Measurements from ENCODE around the gene IMPA2. TPM values are rescaled to one million over a fixed set of nuclear protein-coding genes. Genes with fewer than 3 reads are reported as not detected.

IMPA2 gene
- total RNA-seq, 4 donors from 2014 or later, result 28.5 to 61.7 (median 31.6) TPM

DNA sequence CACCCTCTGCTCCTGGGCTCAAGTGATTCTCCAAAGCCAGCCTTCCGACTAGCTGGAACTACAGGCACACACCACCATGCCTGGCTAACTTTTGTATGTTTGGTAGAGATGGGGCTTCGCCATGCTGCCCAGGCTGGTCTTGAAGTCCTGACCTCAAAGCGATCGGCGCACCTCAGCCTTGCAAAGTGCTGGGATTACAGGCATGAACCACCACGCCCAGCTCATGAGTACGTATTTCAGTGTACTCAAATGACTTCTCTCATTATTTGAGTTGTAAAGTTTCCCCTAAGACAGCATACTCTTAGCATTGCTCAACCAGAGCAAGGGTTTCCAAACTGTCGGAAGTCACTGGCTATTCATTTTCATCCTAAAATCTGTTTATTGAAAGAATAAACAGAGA is 40.3 kb downstream of the IMPA2 start:
- DNase-seq, result no peak
- TF ChIP-seq, protein P1, sequence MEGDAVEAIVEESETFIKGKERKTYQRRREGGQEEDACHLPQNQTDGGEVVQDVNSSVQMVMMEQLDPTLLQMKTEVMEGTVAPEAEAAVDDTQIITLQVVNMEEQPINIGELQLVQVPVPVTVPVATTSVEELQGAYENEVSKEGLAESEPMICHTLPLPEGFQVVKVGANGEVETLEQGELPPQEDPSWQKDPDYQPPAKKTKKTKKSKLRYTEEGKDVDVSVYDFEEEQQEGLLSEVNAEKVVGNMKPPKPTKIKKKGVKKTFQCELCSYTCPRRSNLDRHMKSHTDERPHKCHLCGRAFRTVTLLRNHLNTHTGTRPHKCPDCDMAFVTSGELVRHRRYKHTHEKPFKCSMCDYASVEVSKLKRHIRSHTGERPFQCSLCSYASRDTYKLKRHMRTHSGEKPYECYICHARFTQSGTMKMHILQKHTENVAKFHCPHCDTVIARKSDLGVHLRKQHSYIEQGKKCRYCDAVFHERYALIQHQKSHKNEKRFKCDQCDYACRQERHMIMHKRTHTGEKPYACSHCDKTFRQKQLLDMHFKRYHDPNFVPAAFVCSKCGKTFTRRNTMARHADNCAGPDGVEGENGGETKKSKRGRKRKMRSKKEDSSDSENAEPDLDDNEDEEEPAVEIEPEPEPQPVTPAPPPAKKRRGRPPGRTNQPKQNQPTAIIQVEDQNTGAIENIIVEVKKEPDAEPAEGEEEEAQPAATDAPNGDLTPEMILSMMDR (IDR thresholded peaks at IDR 0.05), result no peak
- no peak for TF ChIP-seq POLR2A (IDR thresholded peaks at IDR 0.05)
- H3K4me3 ChIP-seq, result no peak overlapping the region
- no peaks in the 10 kb centered on the region for H3K36me3 ChIP-seq
- no peak overlapping the region for H3K27ac ChIP-seq
- H3K9me3 ChIP-seq, result no peaks in the 10 kb centered on the region
- intact Hi-C loops (cut with DNase I; ENCODE audit: low total_unique reads), result no loop called here
- H3K27me3 ChIP-seq, result no peaks in the 10 kb centered on the region
- no peaks in the 10 kb centered on the region for H3K4me1 ChIP-seq

DNA sequence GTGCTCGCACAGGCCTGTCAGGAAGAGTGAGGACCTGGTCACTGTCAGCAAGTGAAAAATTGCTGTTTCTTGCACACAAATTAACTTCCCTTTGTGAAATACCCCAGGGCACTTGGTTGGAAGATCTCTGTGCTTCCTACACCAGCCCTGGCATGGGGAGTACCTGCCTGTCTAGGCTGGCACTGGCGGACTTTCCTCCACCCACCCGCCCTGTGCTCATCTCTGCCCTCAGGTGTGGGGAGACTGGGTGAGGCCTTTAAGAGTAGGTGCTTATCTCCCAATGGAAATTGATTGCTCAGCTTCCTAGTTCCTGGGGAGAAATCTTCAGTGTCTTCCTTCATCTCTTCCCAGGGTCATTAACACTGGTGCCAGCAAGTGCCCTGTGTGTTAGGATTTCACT is 42.1 kb downstream of the IMPA2 start:
- H3K4me3 ChIP-seq, result no peak overlapping the region
- no peak overlapping the region for H3K27ac ChIP-seq
- no peak for DNase-seq
- intact Hi-C loops (cut with DNase I; ENCODE audit: low total_unique reads), result no loop called here
- TF ChIP-seq, protein P1 (IDR thresholded peaks at IDR 0.05), result no peak
- TF ChIP-seq POLR2A (IDR thresholded peaks at IDR 0.05), result no peak
- H3K4me1 ChIP-seq, result no peaks in the 10 kb centered on the region
- H3K36me3 ChIP-seq, result no peaks in the 10 kb centered on the region
- H3K27me3 ChIP-seq, result no peaks in the 10 kb centered on the region
- H3K9me3 ChIP-seq, result no peaks in the 10 kb centered on the region

DNA sequence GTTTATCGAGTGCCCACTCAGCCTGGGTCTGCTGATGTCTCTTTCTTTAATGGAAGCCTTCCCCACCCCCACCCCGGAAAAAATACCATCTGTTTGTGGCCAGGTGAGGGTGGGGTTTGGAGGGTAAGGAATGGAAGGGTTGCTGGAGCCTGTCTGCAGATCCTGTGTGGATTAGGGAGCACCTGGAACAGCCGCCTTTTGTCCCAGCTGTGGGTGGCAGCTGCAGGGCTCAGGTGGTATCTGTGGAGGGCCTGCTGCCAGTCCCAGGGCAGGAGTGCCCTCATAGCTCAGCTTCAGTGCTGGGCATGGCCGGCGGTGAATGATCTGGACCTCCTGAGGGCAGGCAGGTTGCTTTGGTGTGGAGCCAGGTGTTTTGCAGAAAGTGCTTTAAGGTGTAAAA is 45.3 kb downstream of the IMPA2 start:
- intact Hi-C loops (cut with DNase I; ENCODE audit: low total_unique reads), result no loop called here
- H3K27me3 ChIP-seq, result no peaks in the 10 kb centered on the region
- H3K4me3 ChIP-seq, result no peak overlapping the region
- no peaks in the 10 kb centered on the region for H3K4me1 ChIP-seq
- no peaks in the 10 kb centered on the region for H3K36me3 ChIP-seq
- H3K9me3 ChIP-seq, result no peaks in the 10 kb centered on the region
- TF ChIP-seq, protein P1 (IDR thresholded peaks at IDR 0.05), result no peak
- no peak for TF ChIP-seq POLR2A (IDR thresholded peaks at IDR 0.05)
- no peak for DNase-seq
- H3K27ac ChIP-seq, result no peak overlapping the region

DNA sequence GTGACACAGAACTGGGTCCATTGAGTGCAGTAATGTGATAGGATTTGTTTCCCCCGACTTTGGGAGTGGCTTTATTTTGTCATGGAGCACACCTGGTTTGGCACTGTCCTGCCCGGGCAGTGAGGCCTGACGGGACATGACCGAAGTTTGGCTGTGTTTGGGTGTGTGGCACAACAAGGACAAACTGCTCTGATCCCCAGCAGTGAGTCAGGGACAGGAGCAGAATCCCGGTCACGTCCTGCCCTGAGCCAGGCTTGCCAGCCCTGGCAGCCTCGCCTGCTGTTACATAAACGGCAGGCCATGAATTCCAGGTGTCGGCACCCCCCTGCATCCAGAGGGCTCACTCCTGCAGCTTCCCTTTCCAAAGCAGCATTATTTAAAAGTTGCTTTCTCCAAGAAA is 45.7 kb downstream of the IMPA2 start:
- no peaks in the 10 kb centered on the region for H3K36me3 ChIP-seq
- no peaks in the 10 kb centered on the region for H3K9me3 ChIP-seq
- DNase-seq, result no peak
- no peak overlapping the region for H3K4me3 ChIP-seq
- intact Hi-C loops (cut with DNase I; ENCODE audit: low total_unique reads), result no loop called here
- H3K27me3 ChIP-seq, result no peaks in the 10 kb centered on the region
- no peaks in the 10 kb centered on the region for H3K4me1 ChIP-seq
- H3K27ac ChIP-seq, result no peak overlapping the region
- TF ChIP-seq, protein P1 (IDR thresholded peaks at IDR 0.05), result no peak
- no peak for TF ChIP-seq POLR2A (IDR thresholded peaks at IDR 0.05)

DNA sequence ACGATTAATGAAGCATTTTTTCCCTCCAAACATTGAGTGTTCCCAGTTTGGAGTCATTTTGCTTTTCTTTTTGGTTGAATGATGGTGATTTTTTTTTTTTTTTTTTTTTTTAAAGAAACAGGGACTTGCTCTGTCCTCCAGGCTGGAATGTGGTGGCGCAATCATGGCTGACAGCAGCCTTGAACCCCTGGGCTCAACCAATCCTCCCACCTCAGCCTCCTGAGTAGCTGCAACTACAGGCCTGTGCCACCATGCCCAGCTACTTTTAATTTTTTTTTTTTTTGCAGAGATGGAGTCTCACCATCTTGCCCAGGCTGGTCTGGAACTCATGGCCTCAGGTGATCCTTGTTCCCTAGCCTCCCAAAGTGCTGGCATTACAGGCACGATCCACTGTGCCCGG is 46.2 kb downstream of the IMPA2 start:
- H3K4me1 ChIP-seq, result no peaks in the 10 kb centered on the region
- no peaks in the 10 kb centered on the region for H3K36me3 ChIP-seq
- no peaks in the 10 kb centered on the region for H3K9me3 ChIP-seq
- no peak for DNase-seq
- no peak overlapping the region for H3K27ac ChIP-seq
- no peak for TF ChIP-seq POLR2A (IDR thresholded peaks at IDR 0.05)
- H3K4me3 ChIP-seq, result no peak overlapping the region
- H3K27me3 ChIP-seq, result no peaks in the 10 kb centered on the region
- intact Hi-C loops (cut with DNase I; ENCODE audit: low total_unique reads), result no loop called here

DNA sequence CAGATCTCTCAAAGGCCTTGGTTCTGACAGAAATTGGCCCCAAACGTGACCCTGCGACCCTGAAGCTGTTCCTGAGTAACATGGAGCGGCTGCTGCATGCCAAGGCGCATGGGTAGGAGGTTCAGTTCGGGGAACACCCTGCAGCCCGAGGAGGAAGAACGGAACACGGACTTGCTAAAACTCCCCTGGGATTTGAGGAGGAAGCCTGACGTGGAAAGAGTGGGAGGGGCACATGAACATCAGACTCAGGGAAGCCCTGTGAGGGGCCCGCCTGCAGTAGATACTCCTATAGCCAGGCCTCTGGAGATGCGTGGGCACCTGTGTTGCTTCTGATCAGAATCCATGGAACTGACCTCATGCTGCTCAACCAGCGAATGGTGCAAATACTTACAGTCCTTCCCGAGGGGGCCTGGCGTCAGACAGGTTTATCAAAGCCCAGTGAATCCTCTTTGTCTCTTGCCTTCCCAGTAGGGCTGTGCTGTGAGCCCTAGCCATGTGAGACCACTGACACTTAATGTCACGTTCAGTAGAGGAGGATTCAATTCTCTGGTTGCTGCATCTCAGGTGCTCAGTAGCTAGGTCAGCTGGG is 46.8 kb downstream of the IMPA2 start:
- H3K4me3 ChIP-seq, result no peak overlapping the region
- H3K27me3 ChIP-seq, result no peaks in the 10 kb centered on the region
- peak in 1 of 2 donors; percentile 37 for DNase-seq
- H3K9me3 ChIP-seq, result no peaks in the 10 kb centered on the region
- intact Hi-C loops (cut with DNase I; ENCODE audit: low total_unique reads), result no loop called here
- no peak for TF ChIP-seq POLR2A (IDR thresholded peaks at IDR 0.05)
- TF ChIP-seq, protein P1 (IDR thresholded peaks at IDR 0.05), result no peak
- H3K4me1 ChIP-seq, result no peaks in the 10 kb centered on the region
- no peaks in the 10 kb centered on the region for H3K36me3 ChIP-seq
- H3K27ac ChIP-seq, result no peak overlapping the region

All from uterus (tissue), 4 donors.